GM21367 (cell line): Measurements from ENCODE around the gene GLDC.
"Not testable (repeated sequence)": the region's sequence is repeated elsewhere in the genome, so short reads cannot be mapped to it uniquely, and the experiment has no call there.

ENCODE experiments used
- ATAC-seq: cut with Tn5 transposase; IDR thresholded peaks from one replicate; pipeline ENCODE4 v1.9.1; 2021; ENCODE audit not compliant: unreplicated experiment

Gene GLDC

DNA sequence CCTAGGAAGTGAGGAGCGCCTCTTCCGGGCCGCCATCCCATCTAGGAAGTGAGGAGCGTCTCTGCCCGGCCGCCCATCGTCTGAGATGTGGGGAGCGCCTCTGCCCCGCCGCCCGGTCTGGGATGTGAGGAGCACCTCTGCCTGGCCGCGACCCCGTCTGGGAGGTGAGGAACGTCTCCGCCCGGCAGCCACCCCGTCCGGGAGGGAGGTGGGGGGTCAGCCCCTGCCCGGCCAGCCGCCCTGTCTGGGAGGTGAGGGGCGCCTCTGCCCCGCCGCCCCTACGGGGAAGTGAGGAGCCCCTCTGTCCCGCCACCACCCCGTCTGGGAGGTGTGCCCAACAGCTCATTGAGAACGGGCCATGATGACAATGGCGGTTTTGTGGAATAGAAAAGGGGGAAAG, 22.7 kb downstream of the GLDC start:
- ATAC-seq: not testable (repeated sequence)

DNA sequence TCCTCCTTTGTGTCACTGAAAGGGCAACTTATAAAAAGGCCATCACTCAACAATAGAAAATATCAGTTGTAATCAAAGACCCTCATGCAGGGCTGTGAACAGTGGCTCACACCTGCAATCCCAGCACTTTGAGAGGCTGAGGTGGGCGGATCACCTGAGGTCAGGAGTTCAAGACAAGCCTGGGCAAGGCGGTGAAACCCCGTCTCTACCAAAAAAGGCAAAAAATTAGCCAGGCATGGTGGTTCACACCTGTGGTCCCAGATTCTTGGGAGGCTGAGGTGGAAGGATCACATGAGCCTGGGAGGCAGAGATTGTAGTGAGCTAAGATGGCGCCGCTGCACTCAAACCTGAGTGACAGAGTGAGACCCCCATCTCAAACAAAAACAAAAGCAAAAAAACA, 24.7 kb downstream of the GLDC start:
- no peak for ATAC-seq

DNA sequence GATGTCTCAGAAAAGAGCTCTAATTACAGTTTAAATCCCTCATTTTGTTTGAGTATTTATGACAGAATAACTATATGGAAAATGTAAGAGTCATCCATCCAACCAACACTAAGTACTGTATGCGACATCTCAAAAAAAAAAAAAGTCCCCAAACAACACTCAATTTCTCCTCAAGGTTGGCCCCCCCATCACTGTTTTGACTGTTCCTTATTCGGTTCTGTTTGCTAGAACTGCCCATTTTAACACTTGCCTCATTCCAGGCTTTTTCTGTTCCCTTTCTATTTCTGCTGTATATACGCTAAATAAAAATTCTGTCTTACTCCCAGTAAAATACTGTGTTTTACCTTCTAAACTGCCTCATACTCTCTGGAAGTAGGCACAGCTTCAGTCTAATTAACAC, 25.2 kb downstream of the GLDC start:
- ATAC-seq: no peak

DNA sequence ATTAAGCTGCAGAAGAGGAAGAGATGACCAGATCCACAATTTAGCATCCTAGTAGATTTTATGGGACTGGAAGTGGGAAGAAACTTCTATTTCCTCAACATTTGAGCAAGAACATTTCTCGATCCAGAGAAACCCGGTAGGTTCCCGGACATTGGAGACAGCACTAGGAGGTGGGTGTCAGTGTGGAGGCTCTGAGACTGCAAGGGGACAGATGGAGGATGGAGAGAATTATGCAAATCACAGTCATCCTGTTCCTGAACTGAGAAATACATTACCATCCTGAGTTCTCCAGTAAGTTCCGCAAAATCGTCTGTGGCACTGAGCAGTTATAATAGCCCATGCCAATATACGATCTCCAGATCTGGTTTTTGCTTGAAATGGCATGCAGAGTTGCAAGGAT, 25.6 kb downstream of the GLDC start:
- ATAC-seq: no peak

DNA sequence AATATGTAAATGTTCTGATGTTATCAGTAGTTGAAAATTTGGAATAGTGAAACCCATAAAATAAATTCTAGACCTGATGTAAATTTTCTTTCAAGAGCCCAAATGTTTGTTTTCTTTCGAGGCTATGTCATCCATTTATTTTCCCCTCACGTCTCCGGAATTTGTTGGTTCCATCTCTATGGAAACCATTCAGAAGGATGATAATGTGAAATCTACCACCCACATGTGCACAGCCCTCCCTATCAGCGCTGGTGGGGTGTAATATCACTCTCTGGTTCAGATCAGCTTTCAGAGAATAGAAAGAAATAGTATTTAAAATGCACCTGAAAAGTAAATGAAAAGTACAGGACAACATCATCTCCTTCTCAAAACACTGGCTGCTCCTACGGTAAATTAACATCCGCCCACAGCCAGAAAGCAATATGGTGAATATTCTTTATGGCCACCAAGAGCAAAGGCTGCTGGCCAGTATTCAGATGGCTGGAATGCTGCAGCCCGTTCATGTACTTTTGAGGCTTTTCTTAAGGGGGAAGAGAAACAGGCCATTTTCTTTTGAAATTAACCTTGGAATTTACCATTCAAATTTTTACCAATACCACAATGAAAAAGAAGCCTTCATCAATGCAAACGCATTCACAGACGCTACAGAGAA, 28.5 kb downstream of the GLDC start:
- no peak for ATAC-seq

DNA sequence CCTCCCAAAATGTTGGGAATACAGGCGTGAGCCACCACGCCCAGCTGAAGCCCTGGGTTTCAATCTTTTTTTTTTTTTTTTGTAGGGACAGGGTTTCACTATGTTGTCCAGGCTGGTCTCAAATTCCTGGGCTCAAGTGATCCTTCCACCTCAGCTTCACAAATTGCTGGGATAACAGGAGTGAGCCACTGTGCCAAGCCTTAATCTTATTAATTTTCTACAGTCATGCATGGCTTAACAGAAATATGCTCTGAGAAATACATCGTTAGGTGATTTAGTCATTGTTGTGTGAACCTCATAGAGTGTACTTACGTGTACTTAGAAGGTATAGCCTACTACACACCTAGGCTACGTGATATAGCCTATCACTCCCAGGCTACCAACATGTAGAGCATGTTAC, 31.0 kb downstream of the GLDC start:
- no peak for ATAC-seq

DNA sequence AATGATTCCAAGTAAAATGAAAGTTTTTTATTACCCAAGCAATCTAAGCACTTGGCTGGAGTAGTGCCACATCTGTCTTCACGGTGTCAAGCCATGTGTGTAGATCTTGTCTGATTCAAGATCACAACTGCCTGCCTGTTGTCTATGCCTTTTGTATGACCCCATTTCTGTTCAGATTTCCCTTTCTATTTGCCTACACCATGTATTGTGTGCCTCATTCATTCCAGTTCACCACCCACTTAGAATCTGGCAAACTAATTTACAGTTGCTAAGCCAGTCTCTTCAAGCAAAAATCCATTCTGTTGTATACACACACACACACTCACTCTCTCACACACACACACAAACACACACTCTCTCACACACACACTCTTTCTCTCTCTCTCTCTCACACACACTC, 33.7 kb downstream of the GLDC start:
- no peak for ATAC-seq

DNA sequence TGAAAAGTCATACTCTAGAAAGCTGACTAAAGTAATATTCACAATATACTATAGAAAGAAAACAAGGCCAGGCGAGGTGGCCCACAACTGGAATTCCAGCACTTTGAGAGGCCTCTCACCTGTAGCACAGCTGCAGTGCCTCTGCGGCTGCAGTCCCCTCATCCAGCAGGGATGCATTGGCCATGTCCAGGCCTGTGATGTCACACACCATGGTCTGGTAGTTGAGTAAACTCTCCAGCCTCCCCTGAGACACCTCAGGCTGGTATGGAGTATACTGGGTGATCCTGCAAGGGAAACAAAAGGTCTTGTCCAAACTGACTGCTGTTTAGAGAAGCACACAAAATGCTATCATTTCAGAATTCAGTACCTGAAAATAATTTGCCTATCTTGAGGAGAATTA, 35.5 kb downstream of the GLDC start:
- no peak for ATAC-seq

DNA sequence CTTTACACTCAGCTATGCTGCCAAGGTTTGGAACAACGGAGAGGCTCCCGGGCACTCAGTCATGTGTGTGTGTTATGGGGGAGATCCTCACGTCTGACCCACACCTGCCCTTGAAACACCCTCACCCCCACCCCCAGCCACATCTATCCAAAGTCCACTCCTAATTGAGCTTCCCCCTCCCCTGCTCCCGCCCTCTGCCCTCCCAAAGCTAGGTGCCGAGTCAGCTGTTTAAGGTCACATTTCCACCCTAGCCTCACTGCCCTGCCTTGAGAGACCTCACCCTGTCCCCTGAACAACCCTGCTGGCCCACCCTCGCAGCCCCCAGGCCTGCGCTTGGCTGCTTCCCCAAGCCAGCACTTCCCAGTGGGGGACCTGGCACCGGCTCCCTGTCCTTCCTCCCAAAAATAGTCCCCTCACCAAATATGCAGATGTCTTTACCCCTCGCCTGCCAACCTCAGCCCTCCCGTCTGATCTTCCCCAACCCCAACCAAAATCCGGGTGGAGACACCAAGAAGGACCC, 36.0 kb downstream of the GLDC start:
- no peak for ATAC-seq

DNA sequence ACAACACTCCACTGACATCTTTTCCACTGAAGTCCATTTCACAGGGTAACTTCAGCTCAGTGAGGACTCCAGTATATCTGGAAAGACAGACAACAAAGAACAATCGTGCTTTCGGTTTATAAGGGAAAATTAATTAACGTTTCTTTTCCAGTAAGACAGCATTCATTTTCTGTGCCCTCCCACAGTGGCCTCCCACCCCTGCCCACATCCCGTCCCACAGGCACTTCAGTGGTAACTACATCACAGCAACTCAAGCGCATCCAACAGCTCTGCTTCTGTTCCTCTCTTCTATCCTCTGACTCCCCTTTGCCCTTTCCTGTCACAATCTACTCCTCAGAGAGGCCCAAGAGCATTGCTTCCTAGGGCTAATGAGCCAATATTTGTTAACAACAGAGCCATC, 40.3 kb downstream of the GLDC start:
- peak; percentile 92 for ATAC-seq

DNA sequence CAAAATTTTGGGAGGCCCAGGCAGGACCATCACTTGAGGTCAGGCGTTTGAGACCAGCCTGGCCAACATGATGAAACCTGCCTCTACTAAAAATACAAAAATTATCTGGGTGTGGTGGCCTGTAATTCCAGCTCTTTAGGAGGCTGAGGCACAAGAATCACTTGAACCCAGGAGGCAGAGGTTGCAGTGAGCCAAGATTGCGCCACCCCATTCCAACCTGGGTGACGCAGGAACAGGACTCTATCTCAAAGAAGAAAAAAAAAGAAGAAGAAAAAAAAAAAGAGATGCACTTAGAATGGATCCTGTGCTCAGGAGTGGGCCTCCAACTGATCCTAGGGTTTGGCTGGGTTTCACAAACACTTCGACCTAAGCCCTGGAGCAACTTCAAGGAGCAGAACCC, 45.1 kb downstream of the GLDC start:
- no peak for ATAC-seq

DNA sequence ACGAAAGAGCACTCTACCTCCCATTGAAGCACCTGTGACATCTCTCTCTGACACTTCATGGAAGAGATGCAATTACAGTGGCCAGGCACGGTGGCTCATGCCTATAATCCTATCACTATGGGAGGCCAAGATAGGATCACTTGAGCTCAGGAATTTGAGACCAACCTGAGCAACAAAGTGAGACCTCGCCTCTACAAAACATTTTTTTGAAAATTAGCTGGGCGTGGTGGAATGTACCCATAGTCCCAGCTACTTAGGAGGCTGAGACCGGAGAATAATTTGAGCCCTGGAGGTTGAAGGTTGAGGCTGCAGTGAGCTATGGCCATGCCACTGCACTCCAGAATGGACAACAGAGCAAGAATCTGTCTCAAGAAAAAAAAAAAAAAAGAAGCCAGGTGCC, 45.5 kb downstream of the GLDC start:
- ATAC-seq: no peak

DNA sequence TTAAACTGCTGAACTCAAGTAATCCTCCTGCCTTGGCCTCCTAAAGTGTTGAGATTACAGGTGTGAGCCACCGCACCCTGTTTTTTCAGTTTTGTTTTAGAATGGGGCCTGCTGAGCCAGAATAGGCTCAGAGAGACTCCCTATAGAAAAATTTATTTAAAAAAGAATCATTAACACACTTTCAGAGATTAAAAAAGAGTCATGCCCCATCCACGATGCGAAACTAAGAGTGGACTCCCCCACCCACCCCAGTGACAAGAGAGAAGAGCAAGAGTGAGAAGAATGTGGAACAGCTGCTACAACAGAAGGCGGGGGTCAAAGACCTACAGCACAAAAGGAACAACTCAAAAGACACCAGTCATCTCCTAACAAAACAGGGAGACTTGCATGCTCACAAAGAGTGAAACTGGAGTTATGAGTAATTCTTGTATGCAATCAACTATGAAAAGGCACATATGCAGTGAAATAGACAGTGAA, 47.2 kb downstream of the GLDC start:
- ATAC-seq: peak; percentile 96

DNA sequence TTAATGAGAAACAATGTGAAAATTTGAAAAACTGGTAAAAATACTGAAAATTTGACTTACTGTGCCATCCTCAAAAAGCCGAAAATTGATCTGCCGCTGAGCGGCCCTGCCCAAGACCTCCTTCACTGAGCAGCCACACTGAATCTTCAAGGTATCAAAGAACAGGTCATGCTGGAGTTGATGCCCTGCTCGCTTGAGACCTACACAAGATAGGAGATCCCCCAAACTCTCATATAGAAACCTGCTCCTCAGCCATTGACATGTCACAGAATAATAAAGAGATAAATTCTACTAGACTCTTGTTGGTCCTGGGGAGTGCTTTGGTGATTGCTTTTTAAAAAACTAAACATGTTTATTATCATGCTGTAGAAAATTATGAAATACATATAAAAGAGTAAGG, 52.7 kb downstream of the GLDC start:
- no peak for ATAC-seq

DNA sequence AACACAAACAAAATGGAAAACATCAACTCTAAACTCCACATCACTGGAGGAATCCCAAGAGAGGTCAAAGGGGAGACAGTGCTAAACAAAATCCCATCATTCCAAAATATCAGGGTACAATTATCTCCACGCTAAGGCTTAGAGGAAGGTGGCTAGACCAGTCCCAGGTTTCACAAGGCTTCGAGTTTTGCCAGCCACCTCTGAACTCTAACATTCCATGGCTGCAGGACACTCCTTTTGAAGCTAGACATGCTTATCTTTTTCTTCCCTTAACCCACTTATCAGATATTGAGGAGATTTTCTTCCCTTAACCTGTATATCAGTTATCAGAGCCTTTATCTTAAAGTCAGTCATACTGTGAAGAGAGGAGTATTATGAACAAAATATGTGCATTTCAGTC, 53.3 kb downstream of the GLDC start:
- ATAC-seq: no peak

DNA sequence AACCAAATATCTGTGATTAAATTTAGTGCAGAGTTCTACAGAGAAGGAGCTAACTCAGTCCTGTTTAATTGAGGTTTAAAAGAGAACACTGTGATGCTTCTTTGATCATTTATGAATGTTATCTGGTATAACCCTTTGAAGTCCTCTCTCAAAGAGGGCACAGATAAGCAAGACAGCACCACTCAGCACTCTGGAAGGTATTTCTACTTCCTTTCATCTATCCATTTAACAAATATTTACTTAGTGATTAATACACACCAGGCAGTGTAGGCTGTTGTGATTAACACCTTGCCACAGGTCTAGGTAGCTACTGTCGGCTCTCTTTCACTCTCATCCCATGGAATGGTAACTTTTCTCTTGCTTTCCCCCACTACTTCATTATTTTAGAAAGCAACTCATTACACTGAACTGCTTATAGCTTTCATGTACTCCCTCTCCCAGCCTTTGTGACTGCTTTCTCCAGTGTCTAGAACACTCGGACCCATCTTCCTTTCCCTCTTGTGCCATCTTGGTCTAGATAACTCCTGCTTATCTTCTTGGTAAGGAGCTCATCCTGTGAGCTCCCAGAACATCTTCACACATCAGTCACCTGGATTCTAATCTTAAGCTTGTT, 54.7 kb downstream of the GLDC start:
- ATAC-seq: no peak

DNA sequence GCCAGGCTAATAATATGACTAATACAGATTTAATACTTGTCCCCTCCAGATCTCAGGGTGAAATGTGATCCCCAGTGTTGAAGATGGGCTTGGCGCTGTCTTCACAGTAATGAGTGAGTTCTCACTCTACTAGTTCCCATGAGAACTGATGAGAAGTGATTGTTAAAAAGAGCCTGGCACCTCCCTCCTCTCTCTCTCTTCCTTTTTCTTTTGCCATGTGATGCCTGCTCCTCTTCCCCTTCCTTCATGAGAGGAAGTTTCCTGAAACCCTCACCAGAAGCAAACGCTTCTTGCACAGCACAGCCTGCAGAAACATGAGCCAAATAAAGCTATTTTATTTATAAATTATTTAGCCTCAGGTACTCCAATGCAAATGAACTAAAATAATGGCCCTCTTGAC, 55.2 kb downstream of the GLDC start:
- no peak for ATAC-seq

DNA sequence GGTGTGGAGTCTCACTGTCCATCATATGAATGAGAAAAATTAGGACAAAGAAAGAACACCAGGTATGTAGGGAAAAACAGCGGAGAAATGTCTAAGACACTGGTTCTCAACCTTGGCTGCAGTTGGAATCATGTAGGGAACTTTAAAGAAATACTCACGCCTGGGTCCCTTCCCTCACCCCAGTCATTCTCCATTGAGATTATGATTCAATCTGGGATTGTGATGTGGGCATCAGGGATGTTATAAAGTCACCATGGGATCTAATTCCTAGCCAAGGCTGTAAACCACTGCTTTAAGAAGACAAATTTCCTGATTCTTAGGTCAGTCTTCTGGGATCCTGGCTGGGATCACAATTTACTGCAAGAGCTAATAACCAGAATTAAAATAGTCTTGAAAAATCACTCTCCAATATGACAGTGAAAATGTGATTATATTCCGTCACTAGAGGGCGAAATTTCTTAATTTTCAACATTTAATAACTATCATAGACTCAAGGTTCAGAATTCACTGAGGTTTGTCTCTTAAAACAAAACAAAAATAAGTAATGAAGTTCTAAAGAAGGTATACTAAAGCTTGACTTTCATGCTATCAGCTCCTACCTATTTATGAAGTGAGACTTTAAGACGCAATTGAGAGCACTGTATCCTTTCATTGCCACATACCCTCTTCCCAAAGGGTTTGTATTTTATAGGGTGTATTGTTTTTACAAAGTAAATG, 60.5 kb downstream of the GLDC start:
- no peak for ATAC-seq

DNA sequence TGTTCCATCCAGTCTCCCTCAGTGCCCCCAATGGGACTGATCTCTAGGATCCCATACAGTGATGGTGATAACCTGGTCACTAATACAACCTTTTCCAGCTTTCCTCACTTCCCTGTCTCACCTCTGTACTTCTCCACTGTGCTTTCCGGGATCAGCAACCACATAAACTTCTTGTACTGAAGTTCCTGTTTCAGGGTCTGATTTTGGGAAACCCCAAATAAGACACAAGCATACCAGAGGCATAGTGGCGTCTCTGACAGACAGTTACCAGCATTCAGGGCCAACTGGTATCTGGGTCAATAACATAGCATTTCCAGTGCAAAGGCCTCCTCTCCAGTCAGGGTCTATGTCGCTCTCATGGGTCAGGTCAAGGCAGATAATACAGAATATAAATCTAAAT, 64.3 kb downstream of the GLDC start:
- ATAC-seq: no peak

DNA sequence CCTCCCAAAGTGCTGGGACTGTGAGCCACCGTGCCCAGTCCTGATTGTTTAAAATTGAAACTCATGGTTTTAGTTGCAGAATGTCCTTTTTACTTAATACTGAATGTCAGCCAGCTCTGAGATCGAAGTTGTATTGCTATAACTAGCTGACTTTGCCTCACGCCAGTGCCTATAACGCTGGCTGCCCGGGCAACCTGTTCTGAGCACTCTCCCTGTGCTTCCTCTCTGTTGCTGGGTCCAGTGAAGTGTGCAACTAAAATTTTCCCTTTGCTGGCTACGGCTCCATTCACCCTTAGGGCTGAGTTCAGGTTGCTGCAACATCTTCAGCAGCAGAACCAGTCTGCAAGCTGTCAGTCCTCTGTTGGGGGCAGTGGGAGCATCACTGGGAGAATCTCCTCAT, 65.9 kb downstream of the GLDC start:
- no peak for ATAC-seq

DNA sequence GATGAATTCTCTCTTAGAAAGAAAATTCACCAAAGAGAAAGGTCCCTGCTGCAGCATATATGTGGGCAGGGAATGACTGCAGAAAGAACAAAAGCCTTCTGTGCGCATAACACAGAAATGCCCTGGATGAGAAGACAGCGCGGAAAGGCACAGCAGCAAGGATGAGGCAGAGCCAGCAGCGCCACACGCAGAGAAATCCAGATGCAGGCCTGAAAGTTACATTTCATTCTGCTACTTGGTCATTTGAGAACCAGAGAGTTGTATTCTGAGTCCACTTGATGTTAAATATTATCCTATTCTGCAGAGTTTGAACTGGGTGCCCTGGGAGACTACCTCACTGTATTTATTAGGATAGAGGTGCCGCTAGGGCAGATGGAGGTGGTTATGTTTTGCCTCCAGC, 68.5 kb downstream of the GLDC start:
- no peak for ATAC-seq

DNA sequence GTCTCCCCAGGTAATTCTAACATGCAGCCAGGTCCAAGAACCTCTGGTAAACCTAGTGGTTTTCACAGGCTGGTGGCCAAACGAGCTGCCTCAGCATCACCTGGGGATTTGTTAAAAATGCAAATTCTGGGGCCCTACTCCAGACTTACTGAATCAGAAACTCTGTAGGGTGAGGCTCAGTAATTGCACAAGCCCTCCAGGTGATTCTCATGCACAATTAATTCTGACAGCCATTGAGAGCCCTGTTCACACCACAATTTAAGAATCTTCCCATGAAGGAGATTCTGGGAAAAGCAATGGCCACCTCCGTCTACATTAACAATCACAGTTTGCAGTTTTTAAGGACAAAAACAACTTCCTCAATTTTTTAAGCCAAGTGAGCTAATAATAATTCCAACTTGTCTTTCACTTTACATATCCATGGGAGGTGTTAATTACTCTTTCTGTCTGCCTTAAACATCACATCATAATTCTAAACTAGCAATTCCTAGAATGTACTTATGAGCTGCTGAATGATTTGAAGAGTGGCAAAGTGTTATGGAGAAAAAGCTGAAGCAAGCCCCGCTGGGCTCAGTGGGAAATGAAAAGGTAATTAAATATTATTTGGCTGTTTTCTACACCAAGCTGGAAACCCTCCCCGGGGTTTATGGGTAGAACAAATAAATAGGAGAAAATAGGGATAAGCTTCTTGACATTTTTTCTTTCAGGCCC, 70.0 kb downstream of the GLDC start:
- peak; percentile 82 for ATAC-seq
